Measurements from ENCODE around the gene TMEM266.

- TF ChIP-seq CTCF (IDR thresholded peaks at IDR 0.05; ENCODE audit: low read length) (no peak), EZH2 (optimal IDR thresholded peaks at IDR 0.05; ENCODE audit: low read depth, low read length) (no peak)
Measured at GRCh38 chr15:76158815-76159214, 99.0 kb downstream of the TMEM266 start.

All from MM.1S (cell line).